ENCODE data around the gene INPP5D.

- TF ChIP-seq CTCF (conservative IDR thresholded peaks at IDR 0.05; ENCODE audit: low read length): no peak
- no peak for TF ChIP-seq EZH2phosphoT487 (IDR thresholded peaks at IDR 0.05; ENCODE audit: borderline replicate concordance, low read depth, low read length)
Observed at GRCh38 chr2:233115741-233116140, 55.6 kb downstream of the INPP5D start.

All from OCI-LY7 (cell line).